GM19455 (cell line): Measurements from ENCODE around the gene NSMF.

Experiments
- ATAC-seq: cut with Tn5 transposase; IDR thresholded peaks from one replicate; pipeline ENCODE4 v1.9.1; 2021; ENCODE audit not compliant: unreplicated experiment

Gene NSMF

GRCh38 chr9:137449081-137449844 lies 9.9 kb downstream of the NSMF start:
- no peak for ATAC-seq

DNA sequence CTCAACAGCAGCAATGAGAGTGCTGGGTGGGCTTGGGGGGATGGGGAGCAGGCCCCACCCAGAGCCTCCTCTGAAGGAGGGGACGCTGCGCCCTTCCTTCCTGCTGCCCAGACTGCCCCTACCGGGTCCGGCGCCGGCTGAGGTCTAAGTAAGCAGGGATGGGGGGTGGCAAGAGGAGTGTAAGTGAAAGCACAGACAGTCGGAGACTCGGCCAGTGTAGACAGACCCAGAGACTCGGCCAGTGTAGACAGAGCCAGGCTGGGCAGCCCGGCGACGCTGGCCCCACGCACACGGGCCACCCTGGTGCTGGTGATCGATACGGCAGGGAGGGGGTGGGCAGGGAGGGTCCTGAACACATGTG lies 10.6 kb downstream of the NSMF start:
- no peak for ATAC-seq

GRCh38 chr9:137447722-137448601 lies 11.2 kb downstream of the NSMF start:
- ATAC-seq: no peak

- no peak for ATAC-seq
These were observed 12.2 kb downstream of the NSMF start for GRCh38 chr9:137446851-137447471.

GRCh38 chr9:137445930-137446431 lies 13.2 kb downstream of the NSMF start:
- no peak for ATAC-seq

DNA sequence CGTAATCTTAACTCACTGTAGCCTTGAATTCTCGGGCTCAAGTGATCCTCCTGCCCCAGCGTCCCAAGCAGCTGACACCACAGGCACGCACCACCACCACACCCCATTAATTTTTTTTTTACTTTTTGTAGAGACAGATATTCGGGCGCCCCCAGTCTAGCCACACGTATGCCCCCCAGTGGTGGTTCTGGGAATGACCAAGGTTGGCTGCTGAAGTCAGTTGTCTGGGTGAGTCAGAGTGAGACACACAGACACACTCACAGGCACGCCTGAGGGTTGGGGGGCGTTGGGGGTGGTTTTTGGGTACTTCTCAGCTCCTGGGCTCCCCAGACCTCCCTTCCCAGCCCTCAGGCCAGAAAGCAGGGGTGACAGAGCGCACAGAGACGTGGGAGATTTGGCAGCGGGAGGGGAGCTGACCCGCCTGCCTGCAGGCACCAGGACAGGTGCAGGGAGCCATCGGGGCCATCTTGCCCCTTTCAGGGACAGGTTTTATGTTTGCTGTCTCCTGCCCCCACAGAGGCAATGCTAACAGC lies 13.8 kb downstream of the NSMF start:
- ATAC-seq: no peak

- ATAC-seq: no peak
These were observed 14.9 kb downstream of the NSMF start for GRCh38 chr9:137444106-137444790.

GRCh38 chr9:137441935-137442321 lies 17.2 kb downstream of the NSMF start:
- ATAC-seq: no peak

GRCh38 chr9:137441289-137441934 lies 17.7 kb downstream of the NSMF start, which contains the start of gene ENTPD8:
TSS of gene ENTPD8 (minus strand) at chr9:137441357. CDS start at chr9:137438285, 3,072 bp downstream.
- ATAC-seq: no peak

DNA sequence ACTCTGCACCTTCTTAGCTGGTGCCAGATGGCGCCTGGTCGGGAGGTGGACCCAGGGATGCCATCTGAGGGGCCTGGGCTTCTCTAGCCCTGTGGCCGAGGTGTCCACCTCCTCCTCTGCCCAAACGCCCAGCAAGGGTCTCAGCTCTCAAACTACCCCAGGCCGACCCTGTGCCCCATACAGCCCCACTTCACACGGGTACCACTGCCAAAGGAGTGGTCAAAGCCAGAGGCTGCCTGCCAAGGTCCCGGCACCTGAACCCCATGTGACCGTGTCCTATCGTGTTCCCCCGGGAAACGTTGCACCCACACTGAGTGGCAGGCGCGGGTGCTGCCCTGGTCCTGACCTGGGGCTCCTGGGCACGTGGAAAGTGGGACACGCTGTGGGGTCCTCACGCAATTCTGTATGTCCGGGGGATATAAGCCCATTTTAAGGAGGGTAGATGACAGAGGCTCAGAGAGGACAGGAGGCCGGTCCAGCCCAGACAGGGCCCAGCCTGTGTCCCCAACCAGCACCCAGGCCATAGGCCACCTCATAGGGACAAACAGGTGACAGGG lies 19.9 kb downstream of the NSMF start:
- no peak for ATAC-seq

DNA sequence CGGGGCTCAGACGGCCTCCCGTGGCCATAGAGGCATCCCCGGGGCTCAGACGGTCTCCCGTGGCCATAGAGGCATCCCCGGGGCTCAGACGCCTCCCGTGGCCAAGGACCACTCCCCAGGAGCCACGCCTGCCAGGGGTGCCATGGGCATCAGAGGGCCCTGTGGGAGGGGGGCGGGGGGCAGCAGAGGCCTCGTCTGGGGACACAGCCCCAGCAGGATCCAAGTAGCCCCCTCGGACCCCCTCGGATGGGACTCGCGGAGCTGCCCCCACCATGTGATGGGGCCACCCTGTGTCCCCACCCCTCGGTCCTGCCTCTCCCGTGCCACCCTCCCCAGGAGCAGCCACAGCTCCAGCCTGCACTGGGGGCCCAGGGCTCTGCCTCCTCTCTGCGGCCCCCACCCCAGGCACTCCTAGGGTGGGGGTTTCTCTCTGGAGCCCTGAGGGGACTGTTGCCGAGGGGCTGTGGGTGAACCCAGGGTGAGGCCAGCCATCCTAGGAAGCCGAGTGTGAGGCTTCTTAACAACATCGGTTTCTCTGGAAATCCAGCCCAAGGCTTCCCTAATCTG lies 20.5 kb downstream of the NSMF start:
- no peak for ATAC-seq

- no peak for ATAC-seq
These were observed 21.2 kb downstream of the NSMF start for GRCh38 chr9:137437691-137438590.

- ATAC-seq: no peak
These were observed 22.2 kb downstream of the NSMF start for GRCh38 chr9:137436761-137437600.

DNA sequence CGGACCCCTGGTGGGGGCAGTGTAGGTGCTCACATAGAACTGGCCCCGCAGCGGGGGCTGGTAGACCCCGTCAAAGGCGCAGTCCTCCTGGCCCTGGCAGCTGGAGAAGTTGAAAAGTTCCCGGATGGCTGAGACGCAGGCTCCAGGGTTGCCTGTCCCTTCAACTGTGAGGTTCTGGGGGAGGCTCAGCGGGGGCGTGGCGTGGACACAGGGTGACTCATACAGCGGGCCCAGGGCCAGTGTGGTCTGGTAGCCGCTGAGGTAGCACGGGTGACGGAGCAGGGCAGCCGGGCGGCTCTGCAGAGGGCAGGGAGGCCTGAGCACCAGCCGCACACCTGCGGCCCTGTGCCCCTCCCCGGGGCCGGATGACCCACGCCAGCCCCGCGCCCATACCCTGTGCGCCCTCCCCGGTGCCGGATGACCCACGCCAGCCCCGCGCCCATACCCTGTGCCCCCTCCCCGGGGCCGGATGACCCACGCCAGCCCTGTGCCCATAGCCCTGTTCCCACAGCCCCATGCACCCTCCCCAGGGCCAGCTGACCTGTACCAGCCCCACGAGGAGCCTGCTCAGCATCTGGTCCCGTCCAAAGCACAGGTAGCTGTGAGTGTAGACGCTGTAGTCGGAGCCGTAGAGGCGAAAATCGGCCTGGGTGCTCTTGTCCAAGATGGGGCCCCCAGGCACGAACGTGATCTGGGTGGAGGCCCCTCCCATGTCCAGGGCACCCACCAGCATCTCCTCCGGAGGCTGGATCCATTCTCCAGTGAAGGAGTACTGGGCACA lies 23.0 kb downstream of the NSMF start:
- ATAC-seq: no peak

DNA sequence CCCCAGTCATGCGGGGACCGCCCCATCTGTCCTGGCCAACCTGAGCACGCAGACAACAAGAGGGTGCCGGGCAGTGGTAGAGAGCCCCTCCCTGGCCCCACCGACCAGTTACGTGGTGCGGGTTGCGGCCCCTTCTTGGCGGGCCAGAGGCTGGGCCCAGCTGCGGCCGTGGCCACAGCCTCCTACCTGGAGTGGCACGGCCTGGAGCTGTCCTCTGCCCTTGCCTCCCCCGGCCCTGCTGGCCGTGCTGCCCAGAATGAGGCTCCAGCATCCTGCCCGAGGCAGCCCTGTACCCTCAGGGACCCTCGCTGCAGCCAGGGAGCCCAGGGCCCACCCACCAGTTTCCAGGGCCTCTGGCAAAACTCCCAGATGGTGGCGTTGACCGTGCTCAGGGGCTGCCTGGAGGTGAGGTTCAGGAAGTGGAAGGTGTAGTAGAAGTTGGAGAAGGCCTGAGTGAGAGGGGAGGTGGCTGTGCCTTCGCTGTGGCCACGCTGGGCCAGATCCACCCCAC lies 23.7 kb downstream of the NSMF start:
- no peak for ATAC-seq

GRCh38 chr9:137434498-137435380 lies 24.4 kb downstream of the NSMF start:
- ATAC-seq: no peak
